Measurements from ENCODE around the gene GAB2.

DNA sequence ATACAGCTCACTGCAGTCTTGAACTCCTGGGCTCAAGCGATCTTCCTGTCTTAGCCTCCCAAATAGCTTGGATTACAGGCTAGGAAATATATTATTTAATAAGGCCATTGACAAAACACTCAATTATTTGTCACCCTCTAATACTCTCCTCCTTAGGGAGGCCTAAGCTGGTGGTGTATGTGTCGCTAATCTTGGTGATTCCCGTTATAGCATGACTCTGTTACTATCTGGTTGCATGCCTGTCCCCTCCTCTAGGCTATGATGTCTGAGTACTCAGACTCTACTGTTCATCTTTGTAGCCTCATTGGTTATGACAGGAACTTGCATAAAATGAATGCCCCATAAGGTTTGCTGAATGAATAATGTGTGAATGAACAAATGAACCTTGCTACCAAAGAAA, 141.3 kb downstream of the GAB2 start:
- TF ChIP-seq, protein P1, sequence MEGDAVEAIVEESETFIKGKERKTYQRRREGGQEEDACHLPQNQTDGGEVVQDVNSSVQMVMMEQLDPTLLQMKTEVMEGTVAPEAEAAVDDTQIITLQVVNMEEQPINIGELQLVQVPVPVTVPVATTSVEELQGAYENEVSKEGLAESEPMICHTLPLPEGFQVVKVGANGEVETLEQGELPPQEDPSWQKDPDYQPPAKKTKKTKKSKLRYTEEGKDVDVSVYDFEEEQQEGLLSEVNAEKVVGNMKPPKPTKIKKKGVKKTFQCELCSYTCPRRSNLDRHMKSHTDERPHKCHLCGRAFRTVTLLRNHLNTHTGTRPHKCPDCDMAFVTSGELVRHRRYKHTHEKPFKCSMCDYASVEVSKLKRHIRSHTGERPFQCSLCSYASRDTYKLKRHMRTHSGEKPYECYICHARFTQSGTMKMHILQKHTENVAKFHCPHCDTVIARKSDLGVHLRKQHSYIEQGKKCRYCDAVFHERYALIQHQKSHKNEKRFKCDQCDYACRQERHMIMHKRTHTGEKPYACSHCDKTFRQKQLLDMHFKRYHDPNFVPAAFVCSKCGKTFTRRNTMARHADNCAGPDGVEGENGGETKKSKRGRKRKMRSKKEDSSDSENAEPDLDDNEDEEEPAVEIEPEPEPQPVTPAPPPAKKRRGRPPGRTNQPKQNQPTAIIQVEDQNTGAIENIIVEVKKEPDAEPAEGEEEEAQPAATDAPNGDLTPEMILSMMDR (conservative IDR thresholded peaks at IDR 0.05; ENCODE audit: low read length): no peak
- no peak for TF ChIP-seq EZH2phosphoT487 (IDR thresholded peaks at IDR 0.05; ENCODE audit: borderline replicate concordance, low read depth, low read length)
